Gastrocnemius medialis (tissue), 4 donors: ENCODE results near the gene XRN2. TPM values are rescaled to one million over a fixed set of nuclear protein-coding genes. Genes with fewer than 3 reads are reported as not detected.

Experiments used
- ATAC-seq, 2 donors: fragments of 150-250 bp; one replicate each; pipeline ENCODE4 v1.9.1; 2016
- DNase-seq, 2 donors: peaks; one replicate each; pipeline ENCODE4 v3.0.0-alpha.2; 2019
- H3K27ac ChIP-seq, 4 donors: fragments of 200-600 bp; sonication (generic); 1 replicate in 1 of 4; 2 replicates in 3 of 4; pipeline ENCODE4 v1.5.1; 2016 to 2018; ENCODE audit warnings: mild to moderate bottlenecking in 2 of 4, moderate library complexity in 1 of 4
- H3K27me3 ChIP-seq, 3 donors: fragments of 200-600 bp; sonication (generic) in 2 of 3; 1 replicate in 1 of 3; 2 replicates in 2 of 3; pipeline versions ENCODE4 v1.5.1 to v1.6.0; 2016 to 2019; ENCODE audit warnings: mild to moderate bottlenecking in 1 of 3, moderate library complexity in 1 of 3
- H3K36me3 ChIP-seq, 2 donors: fragments of 200-600 bp; sonication (generic) in 1 of 2; one replicate each; pipeline ENCODE4 v1.5.1; 2017 to 2018
- H3K4me1 ChIP-seq, 2 donors: fragments of 200-600 bp; sonication (generic) in 1 of 2; one replicate each; pipeline ENCODE4 v1.5.1; 2016 to 2017; ENCODE audit warnings: mild to moderate bottlenecking in 2 of 2
- H3K4me3 ChIP-seq, 4 donors: fragments of 200-600 bp; sonication (generic) in 3 of 4; 1 replicate in 1 of 4; 2 replicates in 3 of 4; pipeline ENCODE4 v1.5.1; 2016 to 2019; ENCODE audit warnings: mild to moderate bottlenecking in 2 of 4
- H3K9me3 ChIP-seq, 3 donors: fragments of 200-600 bp; sonication (generic) in 2 of 3; 1 replicate in 1 of 3; 2 replicates in 2 of 3; pipeline ENCODE4 v1.5.1; 2016 to 2019
- POLR2A ChIP-seq, 2 donors: fragments of 450-650 bp; IDR thresholded peaks; one replicate each; pipeline ENCODE4 v1.6.1; 2017; ENCODE audit warnings: antibody characterized with exemption in 2 of 2, mild to moderate bottlenecking in 2 of 2, moderate library complexity in 2 of 2
- in situ Hi-C, 4 donors: fragments of 200-750 bp; cut with MboI; loops; one replicate each; pipeline versions ENCODE4 v1.15.0 to v1.8.0; 2017; ENCODE audit warnings: low sequenced_read_pairs in 4 of 4
- intact Hi-C: fragments of 100-400 bp; cut with DNase I; formaldehyde crosslinking; loops from one replicate; pipeline ENCODE4 v1.15.1; 2023; ENCODE audit warnings: low total_unique reads
- total RNA-seq, 4 donors: library from RNA; depleted of rRNA; stranded (reverse); fragments of >200 nt; gene quantifications; one replicate each; pipeline versions ENCODE4 v1.1.0 to v1.2.3, GENCODE V29; 2016
- TF ChIP-seq, protein P1 (sequence below), 5 experiments: fragments of 450-650 bp in 3 of 5; fragments of 200-600 bp in 2 of 5; sonication (generic) in 2 of 5; IDR thresholded peaks in 4 of 5; conservative IDR thresholded peaks in 1 of 5; 1 replicate in 4 of 5; 2 replicates in 1 of 5; pipeline ENCODE4 v1.5.1; 2016 to 2019; ENCODE audit warnings: antibody characterized with exemption in 5 of 5, mild to moderate bottlenecking in 3 of 5, moderate library complexity in 3 of 5

The XRN2 gene
- total RNA-seq, 4 donors from 2014 or later: 42.0 to 68.4 (median 52.3) TPM

DNA sequence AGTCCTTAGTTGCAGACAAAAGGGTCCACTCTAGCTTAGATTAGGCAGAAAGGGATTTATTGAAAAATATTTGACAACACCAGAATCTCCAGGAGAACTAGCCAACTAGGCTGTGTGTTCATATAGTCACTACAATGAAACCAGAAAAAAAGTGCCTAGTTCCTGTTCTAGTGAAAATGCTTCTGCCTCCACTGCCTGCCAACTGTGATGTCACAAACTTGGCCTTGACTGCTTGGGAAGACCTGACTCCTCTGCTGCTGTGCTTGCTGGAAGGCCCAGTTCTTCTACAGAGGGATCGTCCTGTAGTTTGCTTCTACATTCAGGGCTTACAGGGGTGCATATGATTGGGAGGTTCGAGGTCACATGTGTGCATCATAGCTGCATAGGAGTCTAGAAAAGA lies 40.3 kb upstream of the XRN2 start:
- DNase-seq (no peak), ATAC-seq (no peak)
- H3K4me1 ChIP-seq: no peaks in the 10 kb centered on the region
- no peak overlapping the region for H3K4me3 ChIP-seq
- in situ Hi-C loops: no loop called here
- H3K9me3 ChIP-seq: no peaks in the 10 kb centered on the region
- H3K27ac ChIP-seq: no peak overlapping the region
- no peaks in the 10 kb centered on the region for H3K27me3 ChIP-seq
- no peak for TF ChIP-seq POLR2A (IDR thresholded peaks at IDR 0.05)
- TF ChIP-seq, protein P1, sequence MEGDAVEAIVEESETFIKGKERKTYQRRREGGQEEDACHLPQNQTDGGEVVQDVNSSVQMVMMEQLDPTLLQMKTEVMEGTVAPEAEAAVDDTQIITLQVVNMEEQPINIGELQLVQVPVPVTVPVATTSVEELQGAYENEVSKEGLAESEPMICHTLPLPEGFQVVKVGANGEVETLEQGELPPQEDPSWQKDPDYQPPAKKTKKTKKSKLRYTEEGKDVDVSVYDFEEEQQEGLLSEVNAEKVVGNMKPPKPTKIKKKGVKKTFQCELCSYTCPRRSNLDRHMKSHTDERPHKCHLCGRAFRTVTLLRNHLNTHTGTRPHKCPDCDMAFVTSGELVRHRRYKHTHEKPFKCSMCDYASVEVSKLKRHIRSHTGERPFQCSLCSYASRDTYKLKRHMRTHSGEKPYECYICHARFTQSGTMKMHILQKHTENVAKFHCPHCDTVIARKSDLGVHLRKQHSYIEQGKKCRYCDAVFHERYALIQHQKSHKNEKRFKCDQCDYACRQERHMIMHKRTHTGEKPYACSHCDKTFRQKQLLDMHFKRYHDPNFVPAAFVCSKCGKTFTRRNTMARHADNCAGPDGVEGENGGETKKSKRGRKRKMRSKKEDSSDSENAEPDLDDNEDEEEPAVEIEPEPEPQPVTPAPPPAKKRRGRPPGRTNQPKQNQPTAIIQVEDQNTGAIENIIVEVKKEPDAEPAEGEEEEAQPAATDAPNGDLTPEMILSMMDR (IDR thresholded peaks at IDR 0.05 in 4 of 5, conservative IDR thresholded peaks at IDR 0.05 in 1 of 5): no peak
- no peaks in the 10 kb centered on the region for H3K36me3 ChIP-seq
- intact Hi-C loops: no loop called here

DNA sequence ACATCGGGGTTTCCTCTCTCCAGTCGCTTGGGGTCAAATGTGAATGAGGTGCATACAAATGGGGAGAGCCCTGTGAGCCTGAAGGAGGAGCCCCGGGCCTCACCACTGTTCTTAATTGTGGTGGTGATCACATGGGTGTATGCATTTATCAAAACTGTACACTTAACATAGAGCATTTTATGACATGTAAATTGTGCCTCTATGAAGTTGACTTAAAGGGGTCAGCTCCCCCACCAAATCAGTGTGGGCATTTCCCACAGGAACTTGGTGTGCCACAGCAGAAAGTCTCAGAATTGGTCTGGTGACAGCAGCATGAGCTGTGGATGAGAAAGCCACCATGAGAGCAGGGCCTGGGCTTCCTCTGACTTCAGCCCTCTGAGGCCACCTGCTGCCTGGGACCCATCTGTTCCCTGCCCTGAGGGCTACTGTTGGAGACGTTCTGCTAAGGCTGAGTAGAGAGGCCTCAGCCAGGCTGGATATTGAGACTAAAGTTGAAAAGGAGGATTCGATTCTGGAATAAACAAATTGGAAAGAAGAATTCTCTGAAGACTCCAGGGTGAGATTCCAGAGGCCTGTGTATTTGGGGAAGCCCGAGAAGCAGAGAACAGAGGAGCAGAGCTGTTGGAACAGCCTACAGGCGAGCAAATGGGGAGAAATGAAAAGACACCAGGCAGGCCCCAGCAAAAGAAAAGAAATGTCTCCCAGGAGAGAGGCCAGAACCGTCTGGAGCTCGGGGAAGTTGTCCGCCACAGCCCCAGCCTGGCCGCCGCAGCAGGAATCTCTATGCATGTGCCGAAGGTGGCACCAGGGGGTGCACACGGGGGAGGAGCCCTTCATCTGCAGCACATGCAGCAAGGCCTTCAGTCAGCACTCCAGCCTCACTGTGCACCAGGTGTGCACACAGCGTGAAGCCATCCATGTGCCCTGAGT lies 37.6 kb upstream of the XRN2 start:
- TF ChIP-seq, protein P1 (IDR thresholded peaks at IDR 0.05 in 4 of 5, conservative IDR thresholded peaks at IDR 0.05 in 1 of 5): no peak
- no peak for TF ChIP-seq POLR2A (IDR thresholded peaks at IDR 0.05)
- Histone ChIP-seq H3K36me3 (no peaks in the 10 kb centered on the region), H3K4me3 (no peak overlapping the region), H3K27ac (no peak overlapping the region), H3K27me3 (no peaks in the 10 kb centered on the region), H3K9me3 (no peaks in the 10 kb centered on the region), H3K4me1 (no peaks in the 10 kb centered on the region)
- ATAC-seq (no peak), DNase-seq (no peak)
- intact Hi-C loops: no loop called here
- in situ Hi-C loops: no loop called here

DNA sequence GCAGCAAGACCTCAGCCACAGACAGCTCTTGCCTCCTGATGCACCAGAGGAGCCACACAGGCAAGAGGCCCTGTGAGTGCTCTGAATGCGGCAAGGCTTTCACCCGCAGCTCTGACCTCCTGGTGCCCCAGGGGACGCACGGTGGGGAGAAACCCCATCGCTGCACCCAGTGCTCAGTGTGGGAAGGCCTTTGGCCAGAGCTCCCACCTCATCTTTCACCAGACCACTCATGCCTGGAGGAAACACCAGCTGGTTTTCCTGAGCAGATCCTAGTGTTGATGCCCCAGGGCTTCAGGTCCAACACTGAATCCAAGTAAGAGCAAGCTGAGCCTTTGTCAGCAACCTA lies 37.0 kb upstream of the XRN2 start:
- no peaks in the 10 kb centered on the region for H3K9me3 ChIP-seq
- H3K4me3 ChIP-seq: no peak overlapping the region
- no peaks in the 10 kb centered on the region for H3K27me3 ChIP-seq
- intact Hi-C loops (no loop called here), in situ Hi-C loops (no loop called here)
- ATAC-seq: no peak
- TF ChIP-seq, protein P1 (IDR thresholded peaks at IDR 0.05 in 4 of 5, conservative IDR thresholded peaks at IDR 0.05 in 1 of 5): no peak
- no peak for TF ChIP-seq POLR2A (IDR thresholded peaks at IDR 0.05)
- H3K27ac ChIP-seq: no peak overlapping the region
- H3K4me1 ChIP-seq: no peaks in the 10 kb centered on the region
- no peaks in the 10 kb centered on the region for H3K36me3 ChIP-seq
- no peak for DNase-seq

DNA sequence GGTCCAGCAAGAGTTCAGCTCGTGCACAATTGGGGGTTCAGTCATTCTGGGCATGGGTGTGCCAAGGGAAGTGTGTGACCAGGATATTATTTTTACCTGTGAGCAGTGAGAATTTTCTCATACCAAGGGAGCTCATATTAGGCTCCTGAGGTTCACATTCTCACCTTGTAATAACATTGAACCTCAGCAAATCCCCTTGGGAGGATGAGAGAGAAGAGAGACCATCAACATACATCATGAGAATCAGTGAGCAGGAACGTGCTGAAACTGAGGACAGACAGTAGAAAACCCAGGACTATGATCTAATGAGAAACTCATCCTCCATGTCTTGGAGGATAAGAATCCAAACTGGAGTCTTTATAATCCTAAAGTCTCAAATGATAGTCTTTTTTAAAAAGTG lies 33.4 kb upstream of the XRN2 start:
- Histone ChIP-seq H3K4me1 (no peaks in the 10 kb centered on the region), H3K4me3 (no peak overlapping the region), H3K27ac (no peak overlapping the region), H3K36me3 (no peaks in the 10 kb centered on the region), H3K27me3 (no peaks in the 10 kb centered on the region), H3K9me3 (no peaks in the 10 kb centered on the region)
- intact Hi-C loops (no loop called here), in situ Hi-C loops (no loop called here)
- ATAC-seq: no peak
- DNase-seq: no peak
- no peak for TF ChIP-seq POLR2A (IDR thresholded peaks at IDR 0.05)
- TF ChIP-seq, protein P1 (IDR thresholded peaks at IDR 0.05 in 4 of 5, conservative IDR thresholded peaks at IDR 0.05 in 1 of 5): no peak
